Left forelimb (tissue), 1 donor: ENCODE results near the gene OR3A3.

ENCODE experiments used
- DNase-seq: peaks from one replicate; pipeline ENCODE4 v3.0.0-alpha.2; 2018; ENCODE audit warnings: low spot score

The OR3A3 gene

DNA sequence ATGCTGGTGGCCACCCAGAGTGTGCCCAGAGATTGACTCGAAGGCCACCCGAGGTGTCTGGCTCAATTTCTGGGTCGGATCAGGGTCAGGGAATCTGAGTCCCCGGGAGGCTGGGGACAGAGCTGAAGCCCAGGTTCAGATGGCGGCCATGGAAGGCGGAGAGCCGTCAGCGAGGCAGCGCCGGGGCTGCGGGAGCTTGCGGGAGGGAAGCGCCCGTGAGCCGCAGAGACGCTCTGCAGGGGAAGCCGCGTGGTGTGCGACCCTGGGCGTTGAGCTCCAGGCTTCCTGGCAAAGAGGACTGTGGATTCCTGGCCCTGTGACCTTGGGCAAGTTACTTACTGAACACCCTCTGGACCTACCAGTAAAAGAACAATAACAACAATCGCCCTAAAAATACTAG lies 61.0 kb downstream of the OR3A3 start:
- DNase-seq = no peak
